Measurements from ENCODE around the gene ERVV-1.

Gene ERVV-1

GRCh38 chr19:52990759-52991418 lies 22.8 kb upstream of the ERVV-1 start:
- peak overlapping the region; percentile 8 for H3K4me3 ChIP-seq (ENCODE audit: low read depth, low read length)
- DNase-seq (ENCODE audit: low read depth), result peak; percentile 74
- TF ChIP-seq MAX (IDR thresholded peaks at IDR 0.05; ENCODE audit: low read depth, low read length), result no peak
- TF ChIP-seq CTCF (IDR thresholded peaks at IDR 0.05; ENCODE audit: low read depth, low read length), result no peak
- no peak for TF ChIP-seq MYC (IDR thresholded peaks at IDR 0.05; ENCODE audit: low read depth, low read length)
- no peak for TF ChIP-seq POLR2A (IDR thresholded peaks at IDR 0.05; ENCODE audit: extremely low read depth, insufficient read length)

GRCh38 chr19:52991484-52991883 lies 22.2 kb upstream of the ERVV-1 start:
- no peak for DNase-seq (ENCODE audit: low read depth)
- peak overlapping the region; percentile 8 for H3K4me3 ChIP-seq (ENCODE audit: low read depth, low read length)

GRCh38 chr19:52992109-52993004 lies 21.4 kb upstream of the ERVV-1 start:
- no peak overlapping the region for H3K4me3 ChIP-seq (ENCODE audit: low read depth, low read length)
- TF ChIP-seq MAX (IDR thresholded peaks at IDR 0.05; ENCODE audit: low read depth, low read length), result no peak
- no peak for TF ChIP-seq MYC (IDR thresholded peaks at IDR 0.05; ENCODE audit: low read depth, low read length)
- no peak for TF ChIP-seq POLR2A (IDR thresholded peaks at IDR 0.05; ENCODE audit: extremely low read depth, insufficient read length)
- TF ChIP-seq CTCF (IDR thresholded peaks at IDR 0.05; ENCODE audit: low read depth, low read length), result no peak
- no peak for DNase-seq (ENCODE audit: low read depth)

More at GRCh38 chr19:52991484-52991883, 22.2 kb upstream of the ERVV-1 start:
- TF ChIP-seq MAX (IDR thresholded peaks at IDR 0.05; ENCODE audit: low read depth, low read length), result no peak
- TF ChIP-seq MYC (IDR thresholded peaks at IDR 0.05; ENCODE audit: low read depth, low read length), result no peak
- no peak for TF ChIP-seq POLR2A (IDR thresholded peaks at IDR 0.05; ENCODE audit: extremely low read depth, insufficient read length)
- TF ChIP-seq CTCF (IDR thresholded peaks at IDR 0.05; ENCODE audit: low read depth, low read length), result no peak

GRCh38 chr19:52993342-52994178 lies 20.2 kb upstream of the ERVV-1 start:
- TF ChIP-seq MAX (IDR thresholded peaks at IDR 0.05; ENCODE audit: low read depth, low read length) (no peak), CTCF (IDR thresholded peaks at IDR 0.05; ENCODE audit: low read depth, low read length) (peak; percentile 21), POLR2A (IDR thresholded peaks at IDR 0.05; ENCODE audit: extremely low read depth, insufficient read length) (no peak)
- DNase-seq (ENCODE audit: low read depth), result peak; percentile 81
- peak overlapping the region; percentile 55 for H3K4me3 ChIP-seq (ENCODE audit: low read depth, low read length)

GRCh38 chr19:52995711-52996110 lies 18.0 kb upstream of the ERVV-1 start:
- DNase-seq (ENCODE audit: low read depth), result no peak
- TF ChIP-seq MAX (IDR thresholded peaks at IDR 0.05; ENCODE audit: low read depth, low read length), result no peak
- TF ChIP-seq CTCF (IDR thresholded peaks at IDR 0.05; ENCODE audit: low read depth, low read length), result no peak
- TF ChIP-seq POLR2A (IDR thresholded peaks at IDR 0.05; ENCODE audit: extremely low read depth, insufficient read length), result no peak
- TF ChIP-seq MYC (IDR thresholded peaks at IDR 0.05; ENCODE audit: low read depth, low read length), result no peak
- no peak overlapping the region for H3K4me3 ChIP-seq (ENCODE audit: low read depth, low read length)
